ENCODE data around the gene SAFB. TPM values are rescaled to one million over a fixed set of nuclear protein-coding genes. Genes with fewer than 3 reads are reported as not detected.
"Not testable (repeated sequence)": the region's sequence is repeated elsewhere in the genome, so short reads cannot be mapped to it uniquely, and the experiment has no call there.

SAFB gene
- total RNA-seq, 1 donor from 2014 or later: 143 TPM

DNA sequence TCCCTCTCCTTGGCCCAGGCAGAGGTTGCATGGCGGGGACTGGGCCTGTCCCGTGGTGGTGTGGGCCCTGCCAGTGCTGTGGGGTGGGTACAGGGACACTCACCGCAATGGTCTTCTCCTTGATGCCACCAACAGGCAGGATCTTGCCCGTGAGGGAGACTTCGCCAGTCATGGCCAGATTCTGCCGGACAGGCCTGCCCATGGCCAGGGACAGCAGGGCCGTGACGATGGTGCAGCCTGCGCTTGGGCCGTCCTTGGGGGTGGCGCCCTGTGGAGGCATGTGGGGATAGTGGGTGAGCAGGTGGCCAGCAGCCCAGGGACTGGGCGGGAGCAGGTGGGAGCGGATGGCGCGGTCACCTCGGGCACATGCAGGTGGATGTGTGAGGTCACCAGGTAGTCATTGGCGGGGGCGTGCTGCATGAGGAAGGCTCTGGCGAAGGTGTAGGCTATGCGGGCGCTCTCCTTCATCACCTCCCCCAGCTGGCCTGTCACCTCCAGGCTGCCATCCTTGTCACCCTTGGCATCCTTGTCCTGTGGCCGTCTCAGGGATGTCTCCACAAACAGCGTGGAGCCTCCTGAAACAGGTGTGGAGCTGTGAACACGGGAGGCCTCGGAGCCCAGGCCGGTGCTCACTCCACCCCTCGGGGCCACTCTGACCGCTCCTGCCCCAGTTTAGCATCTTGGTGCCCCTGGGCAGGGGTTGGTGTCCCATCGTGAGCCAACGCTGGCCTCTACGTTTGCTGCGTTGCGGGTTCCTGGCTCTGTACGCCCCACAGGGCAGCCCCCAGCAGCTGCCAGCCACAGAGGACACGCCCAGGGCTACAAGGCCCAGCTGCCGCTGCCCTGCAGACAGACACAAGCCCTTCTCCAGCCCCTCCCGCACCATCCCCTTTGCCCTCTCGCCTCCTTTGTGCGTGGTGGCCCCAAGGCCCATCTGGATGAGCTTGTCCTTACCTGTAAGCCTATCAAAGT, 70.6 kb downstream of the SAFB start:
- Mint-ChIP-seq H3K27ac (peak overlapping the region; percentile 62), H3K9me3 (no peaks in the 10 kb centered on the region), H3K36me3 (ENCODE audit: low read depth) (peaks cover 52% of the 10 kb centered on the region), H3K4me3 (peak overlapping the region; percentile 100), H3K27me3 (no peaks in the 10 kb centered on the region), H3K4me1 (peaks cover 16% of the 10 kb centered on the region)
- intact Hi-C loops (cut with micrococcal nuclease): no loop called here
- DNase-seq: no peak

DNA sequence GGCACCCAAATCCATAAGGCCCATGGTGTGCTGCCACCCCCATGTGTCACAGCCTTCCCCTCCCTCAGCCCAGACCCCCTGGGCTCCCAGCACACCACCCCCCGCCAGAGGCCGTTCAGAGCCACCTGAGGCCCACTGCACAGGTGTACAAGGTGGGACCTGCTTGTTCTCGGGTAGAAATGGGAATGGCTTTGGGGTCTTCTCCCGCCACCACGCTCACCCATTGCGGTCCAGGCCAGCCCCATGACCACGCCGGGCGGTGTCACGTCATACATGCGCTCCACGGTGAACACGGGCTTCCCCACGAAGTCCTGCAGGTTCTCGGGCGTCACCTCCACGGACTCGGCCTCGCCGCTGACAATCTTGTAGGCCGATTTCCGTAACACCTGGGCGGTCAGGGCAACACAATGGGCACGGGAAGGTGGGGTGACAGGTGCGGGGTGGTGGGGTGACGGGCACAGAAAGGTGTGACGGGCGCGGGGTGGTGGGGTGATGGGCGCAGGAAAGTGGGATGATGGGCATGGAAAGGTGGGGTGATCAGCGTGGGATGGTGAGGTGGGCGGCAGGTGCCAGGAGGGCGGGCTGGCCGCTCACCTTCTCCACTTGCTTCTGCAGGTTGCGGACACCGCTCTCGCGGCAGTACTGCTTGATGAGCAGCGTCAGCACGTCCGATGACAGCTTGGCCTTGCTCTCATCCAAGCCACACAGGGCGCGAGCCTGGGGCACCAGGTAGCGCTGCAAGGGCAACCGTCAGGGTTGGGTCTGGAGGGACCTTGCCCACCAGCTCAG, 71.5 kb downstream of the SAFB start:
- H3K36me3 Mint-ChIP-seq (ENCODE audit: low read depth): peaks cover 58% of the 10 kb centered on the region
- no peak for DNase-seq
- no peaks in the 10 kb centered on the region for H3K27me3 Mint-ChIP-seq
- peak overlapping the region; percentile 62 for H3K27ac Mint-ChIP-seq
- H3K9me3 Mint-ChIP-seq: no peaks in the 10 kb centered on the region
- H3K4me1 Mint-ChIP-seq: peaks cover 16% of the 10 kb centered on the region
- no peak overlapping the region for H3K4me3 Mint-ChIP-seq
- intact Hi-C loops (cut with micrococcal nuclease): no loop called here

DNA sequence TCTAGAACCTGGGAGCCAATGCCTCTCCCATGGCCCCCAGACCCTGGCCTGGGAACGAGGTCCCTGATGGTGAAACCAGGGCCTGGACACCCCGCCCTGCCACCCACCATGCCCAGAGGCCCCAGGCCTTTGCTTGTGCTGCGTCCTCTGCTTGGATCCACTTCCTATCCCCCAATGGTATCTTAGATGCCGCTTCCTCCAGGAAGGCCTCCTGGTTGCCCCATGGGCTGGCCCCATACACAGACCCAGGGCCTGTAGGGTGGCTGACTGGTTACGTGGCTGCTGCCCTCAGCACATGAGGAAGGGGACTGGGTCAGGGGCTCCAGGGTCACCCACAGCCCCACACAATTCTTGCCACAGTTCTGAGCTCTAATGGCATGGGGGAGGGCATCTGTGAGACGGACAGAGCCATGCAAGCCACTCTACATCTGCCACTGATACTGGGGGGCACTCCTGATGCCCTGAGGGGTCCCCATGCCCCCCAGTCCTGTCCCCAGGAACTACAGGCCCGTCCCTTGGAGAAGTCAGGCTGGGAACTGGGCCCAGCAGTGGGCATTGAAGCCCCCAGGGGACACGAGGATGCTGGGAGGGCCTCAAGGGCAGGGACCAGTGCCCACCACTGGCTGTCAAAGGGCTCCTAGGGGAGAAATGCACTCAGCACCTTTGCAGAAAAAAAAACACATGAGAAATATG, 72.2 kb downstream of the SAFB start:
- Mint-ChIP-seq H3K4me3 (no peak overlapping the region), H3K27me3 (no peaks in the 10 kb centered on the region), H3K27ac (no peak overlapping the region), H3K36me3 (ENCODE audit: low read depth) (peaks cover 57% of the 10 kb centered on the region), H3K4me1 (peaks cover 12% of the 10 kb centered on the region), H3K9me3 (no peaks in the 10 kb centered on the region)
- no peak for DNase-seq
- intact Hi-C loops (cut with micrococcal nuclease): no loop called here

DNA sequence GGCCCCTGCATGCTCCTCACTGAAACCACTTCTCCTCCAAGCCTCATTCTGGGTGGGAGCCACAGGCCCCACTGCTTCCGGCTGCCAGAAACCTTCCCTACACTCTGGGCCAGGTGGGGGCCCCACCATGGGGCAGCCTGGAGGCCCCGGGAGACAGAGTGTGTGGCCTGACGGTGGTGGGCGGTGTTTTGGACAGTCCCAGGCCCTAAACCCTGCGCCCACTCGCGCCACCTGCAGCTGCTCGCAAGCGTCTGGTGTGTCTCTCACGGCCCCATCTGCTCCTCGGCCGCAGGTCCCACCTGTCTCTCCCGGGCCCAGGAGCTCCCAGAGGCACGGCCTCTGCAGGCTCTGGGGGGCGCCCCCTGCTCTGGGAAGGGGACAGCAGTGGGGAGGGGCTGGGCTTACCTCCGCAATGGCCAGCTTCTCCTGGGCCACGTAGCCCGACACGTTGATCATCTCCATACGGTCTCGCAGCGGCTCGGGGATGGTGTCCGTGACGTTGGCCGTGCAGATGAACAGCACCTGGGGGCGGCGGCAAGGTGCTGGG, 72.8 kb downstream of the SAFB start:
- H3K27me3 Mint-ChIP-seq: no peaks in the 10 kb centered on the region
- no peak overlapping the region for H3K4me3 Mint-ChIP-seq
- no peak for DNase-seq
- H3K36me3 Mint-ChIP-seq (ENCODE audit: low read depth): peaks cover 54% of the 10 kb centered on the region
- no peak overlapping the region for H3K27ac Mint-ChIP-seq
- intact Hi-C loops (cut with micrococcal nuclease): no loop called here
- peaks cover 11% of the 10 kb centered on the region for H3K4me1 Mint-ChIP-seq
- H3K9me3 Mint-ChIP-seq: no peaks in the 10 kb centered on the region

DNA sequence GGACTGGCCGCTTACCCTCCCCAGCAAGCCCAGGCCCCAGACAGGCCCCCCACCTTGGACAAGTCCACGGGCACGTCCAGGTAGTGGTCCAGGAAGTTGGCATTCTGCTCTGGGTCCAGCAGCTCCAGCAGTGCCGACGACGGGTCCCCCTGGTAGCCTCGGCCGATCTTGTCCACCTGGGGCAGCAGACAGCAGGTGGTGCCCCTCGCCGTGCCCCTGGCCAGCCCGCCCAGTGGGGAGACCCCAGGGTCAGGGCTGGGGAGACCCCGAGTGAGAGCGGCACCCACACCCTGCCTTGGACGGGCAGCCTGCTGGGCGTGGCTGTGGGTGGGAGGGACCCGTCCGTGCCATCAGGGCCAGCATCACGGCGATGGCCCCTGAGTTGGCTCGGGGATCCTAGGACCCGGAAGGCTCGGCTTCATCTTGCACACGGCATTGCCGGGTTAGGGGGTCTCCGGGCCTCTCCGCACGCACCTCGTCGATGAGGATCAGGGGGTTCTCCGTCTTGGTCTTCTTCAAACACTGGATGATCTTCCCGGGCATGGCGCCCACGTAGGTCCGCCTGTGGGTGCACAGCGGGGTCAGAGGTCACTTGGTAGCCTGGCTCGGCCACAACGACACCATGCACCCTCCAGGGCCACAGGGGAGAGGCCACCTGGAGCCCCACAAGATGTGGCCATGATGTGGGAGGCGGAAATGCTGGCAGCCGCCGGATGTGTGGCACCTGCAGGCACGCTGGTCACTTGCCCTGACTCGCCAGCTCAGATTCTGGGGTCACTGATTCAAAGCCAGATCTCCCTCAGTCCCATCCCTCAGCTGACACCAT, 73.5 kb downstream of the SAFB start:
- DNase-seq: no peak
- Mint-ChIP-seq H3K27me3 (no peaks in the 10 kb centered on the region), H3K4me1 (peaks cover 11% of the 10 kb centered on the region), H3K27ac (no peak overlapping the region), H3K4me3 (no peak overlapping the region), H3K9me3 (no peaks in the 10 kb centered on the region), H3K36me3 (ENCODE audit: low read depth) (peaks cover 55% of the 10 kb centered on the region)
- intact Hi-C loops (cut with micrococcal nuclease): no loop called here

DNA sequence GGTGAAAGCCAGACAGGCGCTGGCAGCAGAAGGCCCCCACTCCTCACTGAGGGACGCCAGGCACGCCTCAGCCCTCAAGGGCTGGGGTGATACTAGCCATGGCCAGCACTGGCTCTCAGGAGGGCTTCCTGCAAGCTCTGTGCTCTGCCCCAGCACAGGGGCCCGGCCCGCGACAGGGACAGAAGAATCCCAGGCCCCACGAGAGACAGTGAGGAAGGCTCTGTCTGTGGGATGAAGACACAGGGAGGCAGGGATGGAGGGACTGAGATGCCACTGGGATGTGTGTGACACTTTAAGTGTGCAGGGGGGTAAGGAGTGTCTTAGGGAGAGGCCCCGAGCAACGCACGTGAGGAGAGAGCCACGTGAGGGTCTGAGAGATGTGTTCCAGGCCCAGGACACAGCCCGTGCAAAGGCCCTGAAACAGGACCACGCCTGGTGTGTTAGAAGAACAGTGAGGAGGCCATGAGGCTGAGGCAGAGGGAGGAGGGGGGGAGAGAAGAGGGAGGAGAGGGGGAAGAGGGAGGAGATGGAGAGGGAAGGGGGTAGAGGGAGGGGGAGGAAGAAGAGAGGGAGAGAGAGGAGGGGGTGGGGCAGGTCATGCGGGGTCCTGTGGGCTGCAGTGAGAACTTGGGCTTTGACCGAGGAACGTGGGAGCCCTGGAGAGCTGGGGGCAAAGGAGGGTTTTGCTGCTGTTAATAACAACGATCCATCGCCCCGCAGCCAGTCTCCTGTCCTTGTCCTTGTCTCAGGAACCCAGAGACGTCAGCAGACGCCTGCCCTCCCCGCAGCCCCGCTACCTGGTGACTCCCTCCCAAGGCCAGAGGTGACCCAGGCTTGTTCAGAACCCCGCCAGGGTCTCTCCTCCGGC, 74.4 kb downstream of the SAFB start:
- Mint-ChIP-seq H3K36me3 (ENCODE audit: low read depth) (peaks cover 54% of the 10 kb centered on the region), H3K9me3 (no peaks in the 10 kb centered on the region), H3K27ac (no peak overlapping the region), H3K27me3 (no peaks in the 10 kb centered on the region), H3K4me1 (peaks cover 9% of the 10 kb centered on the region), H3K4me3 (no peak overlapping the region)
- DNase-seq: no peak
- intact Hi-C loops (cut with micrococcal nuclease): no loop called here

DNA sequence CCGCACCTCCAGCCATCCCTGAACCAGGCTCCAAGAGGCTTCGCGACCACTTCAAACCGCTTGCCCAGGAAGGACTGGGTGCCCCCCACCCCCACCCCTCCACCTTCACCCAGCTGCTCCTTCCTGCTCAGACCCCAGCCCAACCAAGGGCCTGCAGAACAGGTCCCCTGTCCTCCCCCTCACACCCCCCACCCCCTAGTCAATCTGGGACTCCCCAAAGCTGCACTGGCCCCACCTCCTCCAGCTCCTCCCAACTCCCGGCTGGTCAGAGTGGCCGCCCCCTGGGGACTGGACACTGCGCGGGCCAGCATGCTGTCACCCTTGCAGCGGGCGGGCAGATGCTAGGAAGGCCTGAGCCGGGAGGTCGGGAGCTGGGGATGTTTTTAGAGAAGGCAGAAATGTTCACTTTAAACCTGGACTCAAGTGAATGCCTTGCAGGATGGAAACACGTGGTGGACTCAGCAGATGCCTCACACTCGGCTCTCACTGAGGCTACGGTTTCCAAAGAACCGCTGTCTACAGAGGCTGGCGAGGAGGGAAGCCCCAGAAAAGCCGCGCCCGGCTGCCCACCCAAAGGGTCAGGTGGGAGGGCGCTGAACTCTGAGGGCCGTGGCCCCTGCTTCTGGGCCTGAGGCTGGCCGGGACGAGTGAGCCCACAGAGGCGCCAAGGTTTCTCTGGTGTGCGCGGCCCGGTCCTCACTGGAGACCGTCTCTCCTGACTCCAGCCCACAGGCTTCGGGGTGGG, 75.2 kb downstream of the SAFB start:
- no peaks in the 10 kb centered on the region for H3K27me3 Mint-ChIP-seq
- peaks cover 4% of the 10 kb centered on the region for H3K4me1 Mint-ChIP-seq
- peaks cover 46% of the 10 kb centered on the region for H3K36me3 Mint-ChIP-seq (ENCODE audit: low read depth)
- no peak overlapping the region for H3K4me3 Mint-ChIP-seq
- no peak for DNase-seq
- H3K27ac Mint-ChIP-seq: no peak overlapping the region
- H3K9me3 Mint-ChIP-seq: no peaks in the 10 kb centered on the region
- intact Hi-C loops (cut with micrococcal nuclease): no loop called here

DNA sequence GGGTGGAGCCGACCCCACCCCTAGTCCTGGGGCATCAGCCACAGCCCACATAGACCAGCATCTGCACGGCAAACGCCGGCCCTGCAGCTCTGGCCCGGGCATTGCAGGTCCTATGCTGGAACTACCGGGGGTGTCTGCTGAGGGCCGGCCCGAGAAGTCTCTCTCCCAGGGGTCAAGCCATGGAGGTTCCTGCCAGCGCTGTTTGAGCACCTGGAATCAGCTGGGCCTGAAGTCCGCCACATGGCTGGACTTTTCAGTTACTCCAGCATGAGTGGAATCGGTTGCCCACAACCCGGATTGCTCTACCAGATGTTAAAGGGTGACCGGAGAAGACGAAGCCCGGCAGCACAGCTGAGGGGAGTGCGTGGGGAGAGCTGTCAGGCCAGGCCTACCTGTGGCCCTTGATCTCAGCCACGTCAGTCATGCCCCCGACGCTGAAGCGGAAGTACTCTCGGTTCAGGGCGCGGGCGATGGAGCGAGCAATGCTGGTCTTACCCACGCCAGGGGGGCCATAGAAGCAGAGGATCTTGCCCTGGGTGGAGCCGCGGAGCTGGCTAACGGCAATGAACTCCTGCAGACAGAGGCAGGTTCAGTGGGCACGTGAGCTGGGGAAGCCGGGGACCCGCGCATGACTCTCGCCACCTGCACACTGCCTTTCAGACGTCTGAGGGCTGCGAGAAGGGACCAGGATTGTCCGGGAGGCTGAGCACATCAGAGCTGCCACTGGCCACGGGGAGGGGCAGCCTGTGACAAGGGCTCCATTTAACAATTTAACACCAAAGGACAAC, 75.9 kb downstream of the SAFB start:
- no peaks in the 10 kb centered on the region for H3K27me3 Mint-ChIP-seq
- DNase-seq: no peak
- no peak overlapping the region for H3K4me3 Mint-ChIP-seq
- intact Hi-C loops (cut with micrococcal nuclease): no loop called here
- peaks cover 1% of the 10 kb centered on the region for H3K4me1 Mint-ChIP-seq
- peaks cover 50% of the 10 kb centered on the region for H3K36me3 Mint-ChIP-seq (ENCODE audit: low read depth)
- H3K9me3 Mint-ChIP-seq: no peaks in the 10 kb centered on the region
- H3K27ac Mint-ChIP-seq: no peak overlapping the region

DNA sequence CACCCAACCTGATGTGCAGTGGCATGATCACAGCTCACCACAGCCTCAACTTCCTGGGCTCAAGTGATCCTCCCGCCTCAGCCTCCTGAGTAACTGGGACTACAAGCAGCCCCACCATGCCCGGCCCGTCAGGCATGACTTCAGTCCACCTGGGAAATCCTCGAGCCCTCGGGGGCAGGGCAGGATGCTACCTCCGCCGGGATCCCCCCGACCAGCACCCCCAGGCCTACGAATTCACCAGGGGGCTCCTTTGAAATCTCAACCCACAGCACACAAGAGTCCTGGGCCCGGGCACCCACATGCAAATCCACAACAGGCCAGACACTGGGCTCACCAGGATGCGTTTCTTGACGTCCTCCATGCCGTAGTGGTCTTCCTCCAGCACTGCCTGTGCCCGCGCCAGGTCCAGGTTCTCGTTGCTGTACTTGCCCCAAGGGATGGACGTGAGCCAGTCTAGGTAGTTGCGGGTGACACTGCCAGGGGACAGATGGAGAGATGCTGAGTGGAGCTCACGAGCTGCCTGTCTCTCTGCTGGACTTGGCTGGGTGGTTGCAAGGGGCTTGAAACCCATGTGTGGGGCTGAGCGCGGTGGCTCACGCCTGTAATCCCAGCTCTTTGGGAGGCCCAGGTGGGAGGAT, 77.7 kb downstream of the SAFB start:
- intact Hi-C loops (cut with micrococcal nuclease): no loop called here
- H3K4me1 Mint-ChIP-seq: no peaks in the 10 kb centered on the region
- H3K4me3 Mint-ChIP-seq: no peak overlapping the region
- H3K27me3 Mint-ChIP-seq: no peaks in the 10 kb centered on the region
- H3K9me3 Mint-ChIP-seq: no peaks in the 10 kb centered on the region
- no peak for DNase-seq
- H3K36me3 Mint-ChIP-seq (ENCODE audit: low read depth): peaks cover 41% of the 10 kb centered on the region
- peak overlapping the region; percentile 20 for H3K27ac Mint-ChIP-seq

DNA sequence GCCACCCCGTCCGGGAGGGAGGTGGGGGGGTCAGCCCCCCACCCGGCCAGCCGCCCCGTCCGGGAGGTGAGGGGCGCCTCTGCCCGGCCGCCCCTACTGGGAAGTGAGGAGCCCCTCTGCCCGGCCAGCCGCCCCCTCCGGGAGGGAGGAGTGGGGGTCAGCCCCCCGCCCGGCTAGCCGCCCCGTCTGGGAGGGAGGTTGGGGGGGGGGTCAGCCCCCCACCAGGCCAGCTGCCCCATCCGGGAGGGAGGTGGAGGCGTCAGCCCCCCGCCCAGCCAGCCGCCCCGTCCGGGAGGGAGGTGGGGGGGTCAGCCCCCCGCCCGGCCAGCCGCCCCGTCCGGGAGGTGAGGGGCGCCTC, 79.1 kb downstream of the SAFB start:
- intact Hi-C loops (cut with micrococcal nuclease); H3K27me3 Mint-ChIP-seq: not testable (repeated sequence)

More for the DNA sequence above, 79.1 kb downstream of the SAFB start:
- not testable (repeated sequence) for H3K4me1 Mint-ChIP-seq, DNase-seq, H3K27ac Mint-ChIP-seq, H3K4me3 Mint-ChIP-seq, H3K9me3 Mint-ChIP-seq
- H3K36me3 Mint-ChIP-seq (ENCODE audit: low read depth): peaks cover 44% of the 10 kb centered on the region
